Measurements from ENCODE around the gene SLC37A1. TPM values are rescaled to one million over a fixed set of nuclear protein-coding genes. Genes with fewer than 3 reads are reported as not detected.

The SLC37A1 gene
- total and polyA plus RNA-seq, 5 donors from 2014 or later, result 2.8 to 18.8 (median 3.6) TPM

DNA sequence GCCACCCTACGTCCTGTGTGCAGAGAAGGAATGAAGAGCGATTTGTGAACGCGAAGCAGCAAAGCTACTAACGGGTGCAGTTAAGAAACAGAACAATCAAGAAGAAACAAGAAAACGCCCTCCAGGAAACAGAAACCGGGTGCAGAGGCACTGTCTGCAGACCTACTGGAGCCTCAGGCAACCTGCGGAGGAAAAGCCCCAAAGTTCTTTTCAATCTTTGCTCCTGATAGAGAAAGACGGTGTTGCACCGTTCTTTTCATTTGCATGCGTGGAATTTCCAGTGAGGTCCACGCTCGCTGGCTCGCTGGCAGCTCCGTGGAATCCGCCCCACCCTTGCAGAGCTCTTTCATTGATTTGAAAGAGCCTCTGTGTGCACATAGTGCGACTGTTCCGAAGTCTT, 102.8 kb downstream of the SLC37A1 start:
- H3K36me3 ChIP-seq (ENCODE audit: control insufficient read depth, insufficient read depth, low read length), result no peaks in the 10 kb centered on the region
- no peaks in the 10 kb centered on the region for H3K36me3 Mint-ChIP-seq
- H3K27me3 ChIP-seq (ENCODE audit: control insufficient read depth, insufficient read depth, low read length), result peaks cover 2% of the 10 kb centered on the region
- H3K4me1 Mint-ChIP-seq, result peaks cover 0 to 3% (median 0%) of the 10 kb centered on the region in 4 donors
- ATAC-seq (ENCODE audit: low read depth in 2 of 2) (peak; percentile 72 to 73), DNase-seq (peak in 2 of 3 donors; percentile 51 to 79)
- H3K4me1 ChIP-seq (ENCODE audit: control insufficient read depth, insufficient read depth, low read length, poor library complexity, severe bottlenecking), result peaks cover 20% of the 10 kb centered on the region
- peaks cover 0 to 13% (median 0%) of the 10 kb centered on the region in 7 donors for H3K9me3 Mint-ChIP-seq
- H3K27ac ChIP-seq (ENCODE audit: insufficient read depth, low read length, poor library complexity, severe bottlenecking), result no peak overlapping the region
- no peak overlapping the region for H3K27ac Mint-ChIP-seq
- peaks cover 0 to 2% of the 10 kb centered on the region in 2 experiments for H3K9me3 ChIP-seq (ENCODE audit: control insufficient read depth in 2 of 2, low read length in 2 of 2)
- H3K4me3 Mint-ChIP-seq, result no peak overlapping the region
- H3K27me3 Mint-ChIP-seq, result peaks cover 10% of the 10 kb centered on the region
- peak overlapping the region; percentile 72 for H3K4me3 ChIP-seq (ENCODE audit: low read depth, low read length)

DNA sequence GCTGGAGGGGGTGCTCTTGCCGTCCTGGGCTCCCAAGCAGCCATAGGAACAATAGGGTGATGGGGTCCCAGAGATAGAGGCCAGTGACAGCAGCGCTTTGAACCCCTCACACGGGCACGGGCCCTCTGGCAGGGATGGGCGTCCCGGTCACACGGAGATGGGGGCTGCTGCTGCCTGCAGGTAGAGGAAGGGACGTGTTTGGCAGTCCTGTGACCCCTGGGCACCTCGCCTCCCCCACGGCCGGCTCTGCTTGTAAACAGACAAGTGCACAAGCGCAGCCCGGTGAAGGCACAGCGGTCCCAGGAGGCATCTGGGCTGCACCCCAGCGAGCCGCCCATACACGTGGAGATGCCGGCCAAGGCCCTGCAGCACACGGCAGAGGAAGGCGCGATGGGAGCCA, 103.3 kb downstream of the SLC37A1 start:
- H3K27ac ChIP-seq (ENCODE audit: insufficient read depth, low read length, poor library complexity, severe bottlenecking), result no peak overlapping the region
- H3K36me3 ChIP-seq (ENCODE audit: control insufficient read depth, insufficient read depth, low read length), result no peaks in the 10 kb centered on the region
- ATAC-seq (ENCODE audit: low read depth in 2 of 2) (no peak), DNase-seq (no peak)
- Mint-ChIP-seq H3K4me3 (no peak overlapping the region), H3K36me3 (no peaks in the 10 kb centered on the region), H3K27me3 (peaks cover 10% of the 10 kb centered on the region), H3K4me1 (peaks cover 0 to 3% (median 0%) of the 10 kb centered on the region in 4 donors), H3K27ac (no peak overlapping the region), H3K9me3 (peaks cover 0 to 11% (median 0%) of the 10 kb centered on the region in 7 donors)
- peaks cover 0 to 2% of the 10 kb centered on the region in 2 experiments for H3K9me3 ChIP-seq (ENCODE audit: control insufficient read depth in 2 of 2, low read length in 2 of 2)
- peak overlapping the region; percentile 72 for H3K4me3 ChIP-seq (ENCODE audit: low read depth, low read length)
- H3K27me3 ChIP-seq (ENCODE audit: control insufficient read depth, insufficient read depth, low read length), result peaks cover 2% of the 10 kb centered on the region
- peaks cover 20% of the 10 kb centered on the region for H3K4me1 ChIP-seq (ENCODE audit: control insufficient read depth, insufficient read depth, low read length, poor library complexity, severe bottlenecking)

DNA sequence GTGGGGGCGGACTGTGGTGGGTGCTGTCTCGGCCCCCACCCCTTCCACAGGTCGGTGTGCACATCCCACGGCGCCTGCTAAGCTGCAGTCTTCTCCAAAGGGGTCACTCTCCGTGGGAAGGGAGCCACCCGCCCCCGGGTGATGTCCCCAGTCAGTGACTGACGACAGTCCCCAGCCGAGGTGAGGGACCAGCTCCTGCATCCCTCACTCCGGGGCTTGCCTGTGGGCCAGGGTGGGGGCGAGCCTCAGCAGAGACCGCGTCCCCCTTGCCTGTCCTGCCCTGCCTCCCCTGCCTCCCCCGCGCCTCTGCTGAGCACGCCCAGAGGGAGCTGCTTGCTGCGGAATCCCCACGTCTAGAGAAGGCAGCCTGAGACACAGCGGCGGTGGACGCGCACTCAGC, 103.8 kb downstream of the SLC37A1 start:
- H3K36me3 ChIP-seq (ENCODE audit: control insufficient read depth, insufficient read depth, low read length), result no peaks in the 10 kb centered on the region
- H3K9me3 ChIP-seq (ENCODE audit: control insufficient read depth in 2 of 2, low read length in 2 of 2), result no peaks in the 10 kb centered on the region
- peaks cover 10% of the 10 kb centered on the region for H3K27me3 Mint-ChIP-seq
- no peak for DNase-seq
- peak overlapping the region in 1 of 3 donors; percentile 50 for H3K27ac Mint-ChIP-seq
- no peak overlapping the region for H3K27ac ChIP-seq (ENCODE audit: insufficient read depth, low read length, poor library complexity, severe bottlenecking)
- no peak overlapping the region for H3K4me3 Mint-ChIP-seq
- H3K9me3 Mint-ChIP-seq, result peaks cover 0 to 6% (median 0%) of the 10 kb centered on the region in 7 donors
- H3K4me3 ChIP-seq (ENCODE audit: low read depth, low read length), result no peak overlapping the region
- H3K4me1 Mint-ChIP-seq, result peaks cover 0 to 3% (median 0%) of the 10 kb centered on the region in 4 donors
- peaks cover 20% of the 10 kb centered on the region for H3K4me1 ChIP-seq (ENCODE audit: control insufficient read depth, insufficient read depth, low read length, poor library complexity, severe bottlenecking)
- peaks cover 2% of the 10 kb centered on the region for H3K27me3 ChIP-seq (ENCODE audit: control insufficient read depth, insufficient read depth, low read length)
- no peaks in the 10 kb centered on the region for H3K36me3 Mint-ChIP-seq
- ATAC-seq (ENCODE audit: low read depth in 2 of 2), result no peak

DNA sequence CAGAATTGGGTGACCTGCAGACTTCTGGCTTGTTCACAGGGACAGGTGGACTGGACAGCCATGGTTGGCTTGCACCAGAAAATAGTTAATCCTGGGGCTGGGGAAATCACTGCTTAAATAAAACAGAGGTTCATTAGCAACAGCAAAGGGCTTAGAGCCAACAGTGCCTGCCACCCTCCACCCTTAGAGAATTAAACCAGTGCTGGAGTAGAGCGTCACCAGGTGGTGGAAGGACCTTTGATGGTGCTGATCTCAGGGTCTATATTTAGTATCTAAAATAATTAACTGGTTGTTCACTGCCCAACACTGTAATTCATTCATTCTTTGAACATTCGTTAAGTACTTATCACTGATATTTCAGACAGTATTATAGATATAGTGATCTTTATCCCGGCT, 105.1 kb downstream of the SLC37A1 start:
- peaks cover 20% of the 10 kb centered on the region for H3K4me1 ChIP-seq (ENCODE audit: control insufficient read depth, insufficient read depth, low read length, poor library complexity, severe bottlenecking)
- no peaks in the 10 kb centered on the region for H3K9me3 ChIP-seq (ENCODE audit: control insufficient read depth in 2 of 2, low read length in 2 of 2)
- peak overlapping the region in 1 of 4 donors; percentile 39 for H3K4me3 Mint-ChIP-seq
- no peak overlapping the region for H3K27ac ChIP-seq (ENCODE audit: insufficient read depth, low read length, poor library complexity, severe bottlenecking)
- no peaks in the 10 kb centered on the region for H3K36me3 Mint-ChIP-seq
- H3K27me3 Mint-ChIP-seq, result peaks cover 10% of the 10 kb centered on the region
- H3K9me3 Mint-ChIP-seq, result no peaks in the 10 kb centered on the region
- H3K27ac Mint-ChIP-seq, result peak overlapping the region in 1 of 3 donors; percentile 87
- H3K27me3 ChIP-seq (ENCODE audit: control insufficient read depth, insufficient read depth, low read length), result peaks cover 2% of the 10 kb centered on the region
- no peak for ATAC-seq (ENCODE audit: low read depth in 2 of 2)
- no peak overlapping the region for H3K4me3 ChIP-seq (ENCODE audit: low read depth, low read length)
- peaks cover 0 to 3% (median 0%) of the 10 kb centered on the region in 4 donors for H3K4me1 Mint-ChIP-seq
- DNase-seq, result no peak
- H3K36me3 ChIP-seq (ENCODE audit: control insufficient read depth, insufficient read depth, low read length), result no peaks in the 10 kb centered on the region

- Histone ChIP-seq H3K27ac (ENCODE audit: insufficient read depth, low read length, poor library complexity, severe bottlenecking) (no peak overlapping the region), H3K9me3 (ENCODE audit: control insufficient read depth in 2 of 2, low read length in 2 of 2) (no peaks in the 10 kb centered on the region), H3K4me1 (ENCODE audit: control insufficient read depth, insufficient read depth, low read length, poor library complexity, severe bottlenecking) (peaks cover 20% of the 10 kb centered on the region), H3K27me3 (ENCODE audit: control insufficient read depth, insufficient read depth, low read length) (peaks cover 2% of the 10 kb centered on the region), H3K36me3 (ENCODE audit: control insufficient read depth, insufficient read depth, low read length) (no peaks in the 10 kb centered on the region), H3K4me3 (ENCODE audit: low read depth, low read length) (no peak overlapping the region)
- DNase-seq (no peak), ATAC-seq (ENCODE audit: low read depth in 2 of 2) (no peak)
- Mint-ChIP-seq H3K36me3 (no peaks in the 10 kb centered on the region), H3K4me1 (peaks cover 0 to 3% (median 0%) of the 10 kb centered on the region in 4 donors), H3K27ac (peak overlapping the region in 1 of 3 donors; percentile 2), H3K4me3 (no peak overlapping the region), H3K27me3 (peaks cover 10% of the 10 kb centered on the region), H3K9me3 (no peaks in the 10 kb centered on the region)
Observed at GRCh38 chr21:42619166-42619565, 105.5 kb downstream of the SLC37A1 start.

DNA sequence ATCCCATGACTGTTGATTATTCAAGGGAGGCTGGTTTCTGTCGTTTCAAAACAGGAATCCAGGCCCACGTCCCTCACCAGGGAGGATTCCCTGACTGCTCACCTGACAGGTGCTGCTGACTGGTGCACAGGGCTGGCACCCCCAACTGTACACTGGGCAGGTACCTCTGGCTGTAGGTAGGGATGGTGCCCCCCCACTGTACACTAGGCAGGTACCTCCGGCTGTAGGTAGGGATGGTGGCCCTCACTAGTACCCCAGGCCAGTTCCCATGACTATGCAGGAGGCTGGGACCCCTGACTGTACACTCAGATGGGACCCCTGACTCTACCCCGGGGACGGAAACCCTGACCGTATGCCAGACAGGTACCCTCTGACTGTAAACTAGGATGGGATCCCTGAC, 106.2 kb downstream of the SLC37A1 start:
- H3K4me1 Mint-ChIP-seq, result peaks cover 0 to 3% (median 0%) of the 10 kb centered on the region in 4 donors
- peaks cover 11% of the 10 kb centered on the region for H3K27me3 Mint-ChIP-seq
- ATAC-seq (ENCODE audit: low read depth in 2 of 2), result no peak

DNA sequence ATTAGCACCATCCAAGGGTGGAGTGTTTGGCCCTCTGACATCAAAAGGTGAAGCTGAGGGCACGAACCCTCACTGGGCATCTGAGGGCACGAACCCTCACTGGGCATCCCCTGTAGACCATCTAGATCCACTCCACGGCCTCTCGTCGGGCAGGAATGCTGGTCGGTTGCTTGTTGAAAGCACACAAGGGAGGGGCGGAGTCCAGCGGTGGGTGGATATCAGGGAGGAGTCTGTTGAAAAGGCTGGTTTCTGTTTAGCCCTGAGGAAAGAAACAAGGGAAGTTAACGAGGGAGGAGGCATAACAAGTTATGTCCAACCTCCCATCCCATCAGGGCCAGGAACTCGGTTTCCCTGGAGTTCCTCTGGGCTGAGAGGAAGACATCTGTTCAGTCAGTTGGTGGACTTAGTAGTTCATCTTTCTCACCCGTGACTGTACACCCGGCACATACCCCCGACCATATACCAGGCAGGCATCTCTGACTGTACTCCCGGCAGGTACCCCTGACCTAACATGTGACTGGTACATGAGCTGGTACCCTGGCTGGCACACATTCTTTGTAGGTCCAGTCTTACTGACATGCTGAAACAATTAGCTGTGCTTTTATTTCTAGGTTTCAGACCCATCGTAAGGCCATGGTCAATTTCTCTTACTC, 107.6 kb downstream of the SLC37A1 start:
- no peaks in the 10 kb centered on the region for H3K36me3 ChIP-seq (ENCODE audit: control insufficient read depth, insufficient read depth, low read length)
- Mint-ChIP-seq H3K36me3 (no peaks in the 10 kb centered on the region), H3K9me3 (no peaks in the 10 kb centered on the region), H3K4me1 (peaks cover 0 to 3% (median 0%) of the 10 kb centered on the region in 4 donors), H3K27me3 (peaks cover 15% of the 10 kb centered on the region), H3K27ac (no peak overlapping the region), H3K4me3 (no peak overlapping the region)
- ATAC-seq (ENCODE audit: low read depth in 2 of 2), result no peak
- H3K27ac ChIP-seq (ENCODE audit: insufficient read depth, low read length, poor library complexity, severe bottlenecking), result no peak overlapping the region
- peaks cover 2% of the 10 kb centered on the region for H3K27me3 ChIP-seq (ENCODE audit: control insufficient read depth, insufficient read depth, low read length)
- no peak for DNase-seq
- peaks cover 10% of the 10 kb centered on the region for H3K4me1 ChIP-seq (ENCODE audit: control insufficient read depth, insufficient read depth, low read length, poor library complexity, severe bottlenecking)
- H3K4me3 ChIP-seq (ENCODE audit: low read depth, low read length), result no peak overlapping the region
- no peaks in the 10 kb centered on the region for H3K9me3 ChIP-seq (ENCODE audit: control insufficient read depth in 2 of 2, low read length in 2 of 2)

More for the DNA sequence above, 106.2 kb downstream of the SLC37A1 start:
- Mint-ChIP-seq H3K4me3 (no peak overlapping the region), H3K36me3 (no peaks in the 10 kb centered on the region), H3K27ac (no peak overlapping the region), H3K9me3 (no peaks in the 10 kb centered on the region)
- Histone ChIP-seq H3K36me3 (ENCODE audit: control insufficient read depth, insufficient read depth, low read length) (no peaks in the 10 kb centered on the region), H3K4me3 (ENCODE audit: low read depth, low read length) (no peak overlapping the region), H3K27ac (ENCODE audit: insufficient read depth, low read length, poor library complexity, severe bottlenecking) (no peak overlapping the region), H3K4me1 (ENCODE audit: control insufficient read depth, insufficient read depth, low read length, poor library complexity, severe bottlenecking) (peaks cover 14% of the 10 kb centered on the region), H3K9me3 (ENCODE audit: control insufficient read depth in 2 of 2, low read length in 2 of 2) (no peaks in the 10 kb centered on the region), H3K27me3 (ENCODE audit: control insufficient read depth, insufficient read depth, low read length) (peaks cover 2% of the 10 kb centered on the region)
- DNase-seq, result no peak

DNA sequence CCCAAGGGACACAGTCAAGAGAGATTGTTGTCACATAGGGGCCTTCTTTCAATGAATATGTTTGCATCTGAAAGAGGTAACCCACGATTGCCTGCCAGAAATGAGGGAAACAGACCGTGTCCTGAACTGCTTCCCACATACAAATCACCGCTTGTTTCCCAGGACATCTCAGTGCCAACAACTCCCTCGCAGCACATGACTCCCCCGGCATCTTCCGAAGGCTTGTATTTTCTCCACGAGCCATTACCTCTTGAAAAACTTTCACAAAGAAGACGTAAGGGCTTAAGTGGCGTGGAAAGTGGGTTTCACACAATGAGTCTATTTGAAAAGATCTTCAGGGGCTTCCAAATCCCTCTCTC, 108.1 kb downstream of the SLC37A1 start:
- Mint-ChIP-seq H3K27ac (no peak overlapping the region), H3K9me3 (no peaks in the 10 kb centered on the region), H3K4me3 (no peak overlapping the region), H3K27me3 (peaks cover 15% of the 10 kb centered on the region), H3K4me1 (peaks cover 0 to 1% (median 0%) of the 10 kb centered on the region in 4 donors), H3K36me3 (no peaks in the 10 kb centered on the region)
- Histone ChIP-seq H3K27me3 (ENCODE audit: control insufficient read depth, insufficient read depth, low read length) (peaks cover 2% of the 10 kb centered on the region), H3K27ac (ENCODE audit: insufficient read depth, low read length, poor library complexity, severe bottlenecking) (no peak overlapping the region), H3K4me1 (ENCODE audit: control insufficient read depth, insufficient read depth, low read length, poor library complexity, severe bottlenecking) (peaks cover 5% of the 10 kb centered on the region), H3K9me3 (ENCODE audit: control insufficient read depth in 2 of 2, low read length in 2 of 2) (no peaks in the 10 kb centered on the region), H3K36me3 (ENCODE audit: control insufficient read depth, insufficient read depth, low read length) (no peaks in the 10 kb centered on the region), H3K4me3 (ENCODE audit: low read depth, low read length) (no peak overlapping the region)
- no peak for ATAC-seq (ENCODE audit: low read depth in 2 of 2)
- DNase-seq, result no peak
